GM21526 (cell line): ENCODE data around the gene PERM1.
"Not testable (repeated sequence)": the region's sequence is repeated elsewhere in the genome, so short reads cannot be mapped to it uniquely, and the experiment has no call there.

Experiments
- ATAC-seq: cut with Tn5 transposase; IDR thresholded peaks from one replicate; pipeline ENCODE4 v1.9.1; 2021; ENCODE audit warnings: moderate library complexity; ENCODE audit not compliant: unreplicated experiment, low FRiP score

The PERM1 gene

GRCh38 chr1:998745-998994 lies 16.8 kb upstream of the PERM1 start:
- no peak for ATAC-seq

- ATAC-seq = no peak
Measured at GRCh38 chr1:997993-998744, 16.3 kb upstream of the PERM1 start.

- ATAC-seq = no peak
Measured at GRCh38 chr1:997713-997992, 15.8 kb upstream of the PERM1 start.

GRCh38 chr1:996851-997712 lies 15.2 kb upstream of the PERM1 start:
- no peak for ATAC-seq

- ATAC-seq = no peak
Measured at GRCh38 chr1:995665-996633, 14.1 kb upstream of the PERM1 start.

GRCh38 chr1:994546-994945 lies 12.7 kb upstream of the PERM1 start:
- not testable (repeated sequence) for ATAC-seq

- ATAC-seq = no peak
Measured at GRCh38 chr1:993379-993995, 11.6 kb upstream of the PERM1 start.

- no peak for ATAC-seq
Measured at GRCh38 chr1:992362-992761, 10.5 kb upstream of the PERM1 start.

- no peak for ATAC-seq
Measured at GRCh38 chr1:991895-992294, 10.0 kb upstream of the PERM1 start.

GRCh38 chr1:991275-991674 lies 9.4 kb upstream of the PERM1 start:
- ATAC-seq = not testable (repeated sequence)

- ATAC-seq = not testable (repeated sequence)
Measured at GRCh38 chr1:988061-988460, 6.2 kb upstream of the PERM1 start.

GRCh38 chr1:985126-985525 lies 3.2 kb upstream of the PERM1 start:
- ATAC-seq = no peak

- ATAC-seq = no peak
Measured at GRCh38 chr1:984476-984814, 2.6 kb upstream of the PERM1 start.

GRCh38 chr1:983798-984475 lies 2.0 kb upstream of the PERM1 start:
- ATAC-seq = no peak

- ATAC-seq = no peak
Measured at GRCh38 chr1:982765-983436, 1.0 kb upstream of the PERM1 start.

- no peak for ATAC-seq
Measured at GRCh38 chr1:981491-981954, 370 bp downstream of the PERM1 start.

- no peak for ATAC-seq
Measured at GRCh38 chr1:980602-981395, 1.1 kb downstream of the PERM1 start.

- ATAC-seq = no peak
Measured at GRCh38 chr1:980137-980571, 1.7 kb downstream of the PERM1 start.

GRCh38 chr1:979744-980072 lies 2.2 kb downstream of the PERM1 start:
- ATAC-seq = no peak
